ENCODE results near the gene UGT1A8.

The UGT1A8 gene

DNA sequence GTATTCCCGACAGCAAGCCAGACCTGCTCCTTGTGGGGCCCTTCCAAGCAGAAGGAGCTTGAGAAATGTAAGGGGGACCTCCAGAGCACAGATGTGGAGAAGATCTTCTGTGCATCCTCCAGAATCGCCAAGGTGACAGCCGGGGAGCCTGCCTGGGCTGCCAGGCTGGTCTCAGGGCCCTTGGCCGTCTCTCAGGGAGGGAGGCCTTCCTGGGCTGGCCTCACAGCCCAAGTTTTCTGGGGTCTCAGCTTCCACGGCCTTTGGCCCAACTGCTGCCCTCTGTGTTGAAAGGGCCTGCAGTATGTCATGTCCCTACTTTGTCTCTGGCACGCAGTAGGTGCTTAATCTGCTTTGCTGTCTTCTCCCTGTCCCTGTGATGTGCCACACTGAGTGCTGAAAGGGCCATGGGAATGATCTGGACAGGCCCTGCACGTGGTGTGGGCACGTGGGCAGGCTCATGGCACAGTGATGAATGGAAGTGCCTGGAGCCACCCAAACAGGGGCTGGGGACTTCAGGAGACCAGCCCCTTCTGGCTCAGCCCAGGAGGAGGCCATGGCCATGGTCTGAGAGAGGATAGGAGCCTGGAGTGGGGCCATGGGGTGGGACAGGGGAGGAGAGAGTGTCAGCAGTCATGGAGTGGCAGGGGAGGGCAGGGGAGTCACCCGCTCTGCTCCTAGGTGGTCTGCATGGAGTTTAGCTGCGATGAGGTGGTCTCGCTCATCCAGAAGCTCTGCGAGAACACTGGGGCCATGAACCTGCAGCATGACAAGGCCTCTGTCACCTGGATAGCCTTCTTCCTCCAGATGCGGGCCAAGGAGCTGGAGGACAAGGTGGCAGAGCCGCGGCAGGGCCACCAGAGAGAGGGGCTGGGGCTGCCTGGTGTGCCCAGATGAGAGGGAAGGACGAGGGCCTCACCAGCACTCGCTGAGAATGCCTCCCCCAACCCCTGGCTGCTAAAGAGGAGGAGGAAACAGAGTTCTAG, 201.5 kb downstream of the UGT1A8 start:
- no peak for DNase-seq (ENCODE audit: low read depth in 2 of 2)

GRCh38 chr2:233819884-233820773, 202.7 kb downstream of the UGT1A8 start:
- DNase-seq (ENCODE audit: low read depth in 2 of 2): no peak

DNA sequence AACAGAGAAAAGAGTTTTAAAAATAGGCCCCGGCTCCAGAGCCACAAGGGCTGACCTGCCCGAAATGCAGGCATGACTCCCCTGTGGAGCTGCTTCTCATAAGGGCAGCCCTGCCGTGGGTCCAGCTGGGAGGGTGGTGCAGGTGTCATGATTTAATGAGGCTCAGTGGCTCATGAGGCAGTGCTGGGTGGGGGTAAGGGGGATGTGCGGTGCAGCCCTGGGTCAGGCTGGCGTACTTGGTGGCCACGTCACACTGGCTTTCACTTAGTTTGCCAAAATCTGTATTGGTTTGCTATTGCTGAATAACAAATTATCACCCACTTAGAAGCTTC, 203.3 kb downstream of the UGT1A8 start:
- no peak for DNase-seq (ENCODE audit: low read depth in 2 of 2)

DNA sequence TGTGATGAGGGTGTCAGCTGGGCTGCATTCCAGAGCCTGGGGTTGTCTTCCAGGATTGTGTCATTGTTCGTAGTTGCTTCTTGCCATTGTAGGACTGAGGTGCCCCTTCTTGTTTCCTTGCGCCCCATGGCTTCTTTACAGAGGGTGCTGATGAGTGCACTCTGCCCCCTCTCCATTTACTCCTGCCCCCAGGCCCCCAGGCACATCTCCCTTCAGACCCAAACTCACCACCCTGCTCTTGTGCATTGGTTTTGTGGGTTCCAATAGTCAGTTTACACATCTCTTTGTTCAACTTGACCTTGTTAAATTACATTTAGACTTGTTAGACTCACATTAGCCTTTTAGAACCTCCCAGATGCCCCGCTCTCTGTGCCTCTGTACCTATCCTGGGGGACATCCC, 203.8 kb downstream of the UGT1A8 start:
- DNase-seq (ENCODE audit: low read depth in 2 of 2): no peak

- no peak for DNase-seq (ENCODE audit: low read depth in 2 of 2)
Observed at GRCh38 chr2:233821709-233822100, 204.3 kb downstream of the UGT1A8 start.

DNA sequence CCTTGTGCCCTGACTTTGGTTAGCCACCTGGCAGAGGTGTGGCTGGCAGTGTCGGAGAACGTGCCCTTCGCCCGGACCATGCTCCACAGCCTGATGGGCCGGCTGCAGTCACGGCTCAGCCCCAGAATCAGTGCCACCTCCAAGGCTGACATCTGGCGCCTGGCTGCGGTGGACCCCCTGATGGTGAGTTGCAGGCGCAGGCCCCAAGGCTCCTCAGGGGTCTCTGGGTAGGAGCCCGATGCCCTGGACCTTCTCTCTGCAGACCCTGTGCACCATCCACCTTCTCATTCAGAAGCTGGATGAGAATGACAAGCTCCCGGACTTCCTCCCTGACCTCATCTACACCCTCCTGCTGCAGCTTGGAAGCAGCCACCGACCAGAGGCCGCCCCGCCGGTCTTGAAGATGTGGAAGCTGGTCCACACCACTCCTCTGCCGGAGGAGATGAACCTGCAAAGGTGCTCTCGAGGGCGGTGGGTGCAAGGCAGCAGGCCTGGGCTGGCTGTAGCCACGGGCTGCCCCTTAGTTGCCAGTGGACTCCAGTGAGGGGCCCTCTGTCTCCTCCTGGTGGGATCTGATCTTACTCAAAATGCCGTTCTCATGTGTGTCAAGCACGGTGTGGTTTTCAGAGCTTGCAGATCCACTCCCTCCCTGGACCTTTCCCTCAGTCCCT, 204.8 kb downstream of the UGT1A8 start:
- no peak for DNase-seq (ENCODE audit: low read depth in 2 of 2)

All from stimulated activated CD4-positive, alpha-beta T cell treated with anti-CD3 and anti-CD28 coated beads, Interleukin-12 subunit alpha, Interleukin-12 subunit beta, amount 100 ng/mL, for 24 hours (primary cell).